GM12878 (cell line): Measurements from ENCODE around the gene NFASC. TPM values are rescaled to one million over a fixed set of nuclear protein-coding genes. Genes with fewer than 3 reads are reported as not detected.
A peak's percentile ranks its signal among the peaks of the same experiment; 100 is the strongest.

Source experiments
- ATAC-seq: fragments of 200-7000 bp; cut with Tn5 transposase; 3 replicates; pipeline ENCODE4 v1.9.1; 2020; ENCODE audit warnings: mild to moderate bottlenecking, moderate library complexity
- BruUV-seq: library from RNA; stranded (reverse); fragments of 400-500 nt; replicated peaks from 2 replicates; lab custom pipeline; 2021; lab: Mats Ljungman, UMichigan
- CTCF ChIA-PET: fragments of 300-600 bp; sonication (Branson Sonifier 250); formaldehyde crosslinking; extraction: SDS; loops from one replicate; lab custom pipeline; 2021; ENCODE audit warnings: inconsistent platforms; lab: Yijun Ruan, JAX
- POLR2A ChIA-PET: fragments of 350-600 bp; formaldehyde crosslinking; extraction: SDS; loops from one replicate; lab custom pipeline; 2021; ENCODE audit warnings: inconsistent platforms; lab: Charles Lee
- RAD21 ChIA-PET: fragments of 300-600 bp; sonication (Branson Sonifier 250); formaldehyde crosslinking; loops from one replicate; lab custom pipeline; 2023; ENCODE audit warnings: antibody characterized with exemption; ENCODE audit not compliant: unreplicated experiment; lab: Charles Lee
- SMC1A ChIA-PET: fragments of 300-600 bp; sonication (Branson Sonifier 250); formaldehyde crosslinking; loops from one replicate; lab custom pipeline; 2023; ENCODE audit not compliant: unreplicated experiment, uncharacterized antibody; lab: Charles Lee
- DNase-seq: peaks from one replicate; pipeline ENCODE4 v3.0.0-alpha.2; 2011; ENCODE audit warnings: low read depth, low spot score
- FAIRE-seq: peaks from 3 replicates; lab custom pipeline; 2011; peaks lifted over from hg19 to GRCh38; lab: Jason Lieb, UNC
- H2AFZ ChIP-seq: 2 replicates; pipeline ENCODE4 v1.6.0; 2011; ENCODE audit warnings: low read depth, low read length, control low read depth; ENCODE audit not compliant: control insufficient read depth
- H3K27ac ChIP-seq: 2 replicates; pipeline ENCODE4 v1.5.1; 2011; ENCODE audit warnings: control low read depth; ENCODE audit not compliant: control insufficient read depth, insufficient read depth
- H3K27me3 ChIP-seq, 2 experiments: replicated peaks in 1 of 2; 2 replicates each; pipeline versions ENCODE4 v1.6.0 to v1.6.1; 2011; ENCODE audit warnings: low read length in 1 of 2; ENCODE audit not compliant: control insufficient read depth in 2 of 2, insufficient read depth in 2 of 2
- H3K36me3 ChIP-seq, 2 experiments: 2 replicates each; pipeline ENCODE4 v1.5.1; 2011; ENCODE audit warnings: low read length in 1 of 2; ENCODE audit not compliant: control insufficient read depth in 2 of 2, insufficient read depth in 2 of 2
- H3K4me1 ChIP-seq: 2 replicates; pipeline ENCODE4 v1.6.1; 2011; ENCODE audit warnings: mild to moderate bottlenecking, low read length, moderate library complexity, mixed read lengths; ENCODE audit not compliant: control insufficient read depth, insufficient read depth
- H3K4me2 ChIP-seq: 2 replicates; pipeline ENCODE4 v1.6.0; 2011; ENCODE audit warnings: control low read depth; ENCODE audit not compliant: control insufficient read depth, insufficient read depth
- H3K4me3 ChIP-seq: fragments of 200-600 bp; sonication (generic); 2 replicates; pipeline ENCODE4 v1.5.1; 2016
- H3K79me2 ChIP-seq: 2 replicates; pipeline ENCODE4 v1.6.0; 2011; ENCODE audit warnings: low read length; ENCODE audit not compliant: control insufficient read depth, insufficient read depth
- H3K9ac ChIP-seq: 2 replicates; pipeline ENCODE4 v1.8.0; 2011; ENCODE audit warnings: low read length, control low read depth, mixed read lengths; ENCODE audit not compliant: control insufficient read depth, insufficient read depth
- H3K9me3 ChIP-seq: replicated peaks from 3 replicates; pipeline ENCODE4 v1.5.1; 2011; ENCODE audit warnings: mild to moderate bottlenecking, low read length; ENCODE audit not compliant: control insufficient read depth, insufficient read depth
- H4K20me1 ChIP-seq: 2 replicates; pipeline ENCODE4 v1.6.0; 2011; ENCODE audit not compliant: control insufficient read depth, insufficient read depth
- ZNF384 ChIP-seq: IDR thresholded peaks from 2 replicates; pipeline ENCODE4 v1.6.1; 2012; ENCODE audit warnings: low read depth, mild to moderate bottlenecking, low read length, improper control_type of control experiment, borderline replicate concordance
- WGBS: methylation state at CpG from one replicate; pipeline ENCODE4 v1.1.6; 2016; ENCODE audit warnings: low lambda C conversion rate; ENCODE audit not compliant: insufficient replicate concordance, insufficient coverage; ENCODE audit errors: missing lambda C conversion rate; 5-methylcytosine and 5-hydroxymethylcytosine counted together
- in situ Hi-C: fragments of 300-500 bp; cut with MboI; formaldehyde crosslinking; loops from 9 replicates; pipeline ENCODE4 v1.14.3; 2018; ENCODE audit warnings: mixed read lengths
- intact Hi-C: fragments of 100-400 bp; cut with micrococcal nuclease; formaldehyde crosslinking; loops from one replicate; pipeline ENCODE4 v1.14.2; 2022; ENCODE audit not compliant: unreplicated experiment
- polyA plus RNA-seq, 11 experiments: library from polyadenylated mRNA; depleted of rRNA in 4 of 11; unstranded in 6 of 11; stranded (reverse) in 5 of 11; fragments of >200 nt; fragmentation: Nextera tagmentation in 4 of 11; fragmentation: Illumina TruSeq in 1 of 11; extraction: Ambion mirVana in 4 of 11; extraction: Trizol in 1 of 11; gene quantifications; 1 replicate in 1 of 11; 2 replicates in 10 of 11; pipeline versions ENCODE4 v1.2.1 to v1.2.3, GENCODE V29; 2011 to 2016; ENCODE audit warnings: inconsistent platforms in 2 of 11, missing spikeins in 2 of 11, low read depth in 1 of 11
- total RNA-seq, 4 experiments: library from RNA; depleted of rRNA in 3 of 4; stranded (reverse); fragments of >200 nt in 3 of 4; fragmentation: Illumina TruSeq in 1 of 4; extraction: Trizol in 1 of 4; gene quantifications; 2 replicates each; pipeline versions ENCODE4 v1.2.1 to v1.2.3, GENCODE V29; 2013 to 2021
- TF ChIP-seq, protein P1 (sequence below), 3 experiments: IDR thresholded peaks in 2 of 3; conservative IDR thresholded peaks in 1 of 3; 2 replicates each; pipeline ENCODE4 v1.5.1; 2011; ENCODE audit warnings: low read depth in 3 of 3, low read length in 3 of 3, mild to moderate bottlenecking in 3 of 3, control low read depth in 2 of 3, moderate library complexity in 2 of 3, inconsistent platforms in 1 of 3, mixed read lengths in 1 of 3; ENCODE audit not compliant: control insufficient read depth in 2 of 3, insufficient read depth in 1 of 3; ENCODE audit errors: extremely low read depth in 1 of 3

NFASC gene
- total and polyA plus RNA-seq, 10 of the 15 experiments (the other 5 are each of a cell fraction or from before 2014, with no cell fraction given): 0.04 to 0.31 (median 0.12) TPM; not detected in 4

DNA sequence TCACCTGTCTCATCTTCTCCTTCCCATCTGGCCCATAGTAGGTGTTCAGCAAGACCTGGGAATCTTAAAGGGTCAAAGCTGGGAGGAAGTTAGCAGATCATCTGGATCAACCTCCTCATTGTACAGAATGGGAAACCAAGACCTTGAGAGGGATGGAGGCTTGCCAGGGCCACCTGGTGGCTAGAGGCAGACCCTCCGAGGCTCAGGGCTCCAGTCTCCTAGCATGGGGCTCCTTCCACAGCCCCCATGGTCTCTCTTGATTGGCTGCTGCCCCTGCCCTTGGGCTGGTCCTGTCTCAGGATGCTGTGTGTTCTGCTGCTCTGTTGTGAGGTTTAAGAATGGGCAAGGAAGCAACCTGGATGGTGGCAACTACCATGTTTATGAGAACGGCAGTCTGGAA lies 103.7 kb downstream of the NFASC start:
- ChIA-PET CTCF (interaction anchor here (0.9 to 6.9 kb wide), 7 partner anchors 15 to 281 kb away, joined by 3 to 119 read pairs (median 8); no protein-coding TSS in a partner anchor), RAD21 (interaction anchor here (1.3 kb wide), 1 partner anchor 87 kb away, joined by 5 read pairs; no protein-coding TSS in a partner anchor), POLR2A (no interaction called here), SMC1A (interaction anchor here (0.6 to 1.1 kb wide), 3 partner anchors 9 to 87 kb away, joined by 3 to 7 read pairs (median 5); no protein-coding TSS in a partner anchor)
- Histone ChIP-seq H3K27ac (no peak overlapping the region), H3K9me3 (no peaks in the 10 kb centered on the region), H3K9ac (no peak overlapping the region), H3K79me2 (no peaks in the 10 kb centered on the region), H3K27me3 (peaks cover 0 to 5% of the 10 kb centered on the region in 2 experiments; a peak in 2 of 4 replicates), H2AFZ (no peak overlapping the region), H4K20me1 (no peaks in the 10 kb centered on the region), H3K4me2 (no peak overlapping the region), H3K36me3 (no peaks in the 10 kb centered on the region), H3K4me1 (peaks cover 6% of the 10 kb centered on the region), H3K4me3 (no peak overlapping the region)
- WGBS: 46% methylated on average over 2 of the region's 2 CpGs
- intact Hi-C loops: loop anchor here (10.0 kb wide), 1 partner anchor 360 kb away; no protein-coding TSS in a partner anchor
- DNase-seq (no peak), FAIRE-seq (no peak), ATAC-seq (no peak)
- BruUV-seq: no TSS peak
- no peak for TF ChIP-seq ZNF384
- TF ChIP-seq, protein P1, sequence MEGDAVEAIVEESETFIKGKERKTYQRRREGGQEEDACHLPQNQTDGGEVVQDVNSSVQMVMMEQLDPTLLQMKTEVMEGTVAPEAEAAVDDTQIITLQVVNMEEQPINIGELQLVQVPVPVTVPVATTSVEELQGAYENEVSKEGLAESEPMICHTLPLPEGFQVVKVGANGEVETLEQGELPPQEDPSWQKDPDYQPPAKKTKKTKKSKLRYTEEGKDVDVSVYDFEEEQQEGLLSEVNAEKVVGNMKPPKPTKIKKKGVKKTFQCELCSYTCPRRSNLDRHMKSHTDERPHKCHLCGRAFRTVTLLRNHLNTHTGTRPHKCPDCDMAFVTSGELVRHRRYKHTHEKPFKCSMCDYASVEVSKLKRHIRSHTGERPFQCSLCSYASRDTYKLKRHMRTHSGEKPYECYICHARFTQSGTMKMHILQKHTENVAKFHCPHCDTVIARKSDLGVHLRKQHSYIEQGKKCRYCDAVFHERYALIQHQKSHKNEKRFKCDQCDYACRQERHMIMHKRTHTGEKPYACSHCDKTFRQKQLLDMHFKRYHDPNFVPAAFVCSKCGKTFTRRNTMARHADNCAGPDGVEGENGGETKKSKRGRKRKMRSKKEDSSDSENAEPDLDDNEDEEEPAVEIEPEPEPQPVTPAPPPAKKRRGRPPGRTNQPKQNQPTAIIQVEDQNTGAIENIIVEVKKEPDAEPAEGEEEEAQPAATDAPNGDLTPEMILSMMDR (IDR thresholded peaks at IDR 0.05 in 2 of 3, conservative IDR thresholded peaks at IDR 0.05 in 1 of 3; ENCODE audit: control insufficient read depth in 2 of 3, extremely low read depth in 1 of 3, insufficient read depth in 1 of 3, low read depth in 3 of 3, low read length in 3 of 3): 0 out of 6 replicates have a peak, but pooled peaks of 1 of the 3 experiments have one; percentile 2
- in situ Hi-C loops: no loop called here
